A549 (cell line): ENCODE data around the gene NPRL2. TPM values are rescaled to one million over a fixed set of nuclear protein-coding genes. Genes with fewer than 3 reads are reported as not detected.

Experiments
- ATAC-seq, 2 experiments: fragments of 200-7000 bp in 1 of 2; fragments of >200 bp in 1 of 2; cut with Nextera tagmentation in 1 of 2; cut with Tn5 transposase in 1 of 2; 3 replicates each; pipeline versions ENCODE4 v1.8.0 to v1.9.1; 2018 to 2020; ENCODE audit warnings: mild to moderate bottlenecking in 1 of 2, moderate library complexity in 1 of 2
- CTCF ChIA-PET: fragments of 300-600 bp; sonication (Branson Sonifier 250); formaldehyde crosslinking; extraction: SDS; loops from one replicate; lab custom pipeline; 2021; ENCODE audit warnings: antibody characterized with exemption, inconsistent platforms; lab: Yijun Ruan, JAX
- POLR2A ChIA-PET: fragments of 350-600 bp; formaldehyde crosslinking; extraction: SDS; loops from one replicate; lab custom pipeline; 2021; ENCODE audit warnings: antibody characterized with exemption, inconsistent platforms; lab: Yijun Ruan, JAX
- DNase-seq, 2 experiments: peaks; one replicate each; pipeline versions ENCODE4 v3.0.0 to v3.0.0-alpha.2; 2011 to 2016; ENCODE audit warnings: low read depth in 1 of 2, low spot score in 1 of 2
- FAIRE-seq: peaks from 2 replicates; lab custom pipeline; 2011; peaks lifted over from hg19 to GRCh38; lab: Jason Lieb, UNC
- H3K27ac ChIP-seq, 2 experiments: fragments of >200 bp; sonication (Bioruptor Twin); formaldehyde crosslinking; 3 replicates each; pipeline ENCODE4 v1.5.1; 2016 to 2017
- H3K4me1 ChIP-seq: fragments of >200 bp; sonication (Bioruptor Twin); formaldehyde crosslinking; 3 replicates; pipeline ENCODE4 v1.6.1; 2016
- H3K4me2 ChIP-seq: fragments of >200 bp; sonication (Bioruptor Twin); formaldehyde crosslinking; 3 replicates; pipeline ENCODE4 v1.6.1; 2016
- H3K4me3 ChIP-seq: fragments of >200 bp; sonication (Bioruptor Twin); formaldehyde crosslinking; 3 replicates; pipeline ENCODE4 v1.5.1; 2016
- H3K9me3 ChIP-seq: fragments of >200 bp; sonication (Bioruptor Twin); formaldehyde crosslinking; 3 replicates; pipeline ENCODE4 v1.6.1; 2016
- ATOH8 ChIP-seq: fragments of 250-450 bp; sonication (Bioruptor Pico); IDR thresholded peaks from 2 replicates; pipeline ENCODE4 v1.5.0; 2020; ENCODE audit warnings: low read depth, mild to moderate bottlenecking, moderate library complexity
- CBX2 ChIP-seq: fragments of 200-600 bp; sonication (generic); IDR thresholded peaks from 2 replicates; pipeline ENCODE4 v1.6.1; 2016; ENCODE audit warnings: low read depth, mild to moderate bottlenecking, borderline replicate concordance
- CBX8 ChIP-seq: fragments of 200-600 bp; sonication (generic); IDR thresholded peaks from 2 replicates; pipeline ENCODE4 v1.6.1; 2016
- CEBPB ChIP-seq, 2 experiments: fragments of >200 bp in 1 of 2; sonication (Bioruptor Twin) in 1 of 2; formaldehyde crosslinking in 1 of 2; IDR thresholded peaks; 2 replicates each; pipeline ENCODE4 v1.6.1; 2012 to 2016
- ESRRA ChIP-seq: fragments of 150-350 bp; IDR thresholded peaks from 2 replicates; pipeline ENCODE4 v1.6.1; 2014; ENCODE audit warnings: mild to moderate bottlenecking, low read length, borderline replicate concordance
- FOSL2 ChIP-seq, 2 experiments: fragments of 450-650 bp in 1 of 2; fragments of >200 bp in 1 of 2; sonication (Bioruptor Twin) in 1 of 2; formaldehyde crosslinking; IDR thresholded peaks; 2 replicates each; pipeline versions ENCODE4 v1.5.0 to v1.6.1; 2016 to 2020; ENCODE audit warnings: mild to moderate bottlenecking in 1 of 2, moderate library complexity in 1 of 2
- GATA3 ChIP-seq: IDR thresholded peaks from 2 replicates; pipeline ENCODE4 v1.6.1; 2012; ENCODE audit warnings: borderline replicate concordance
- HDAC2 ChIP-seq: fragments of 200-600 bp; sonication (generic); IDR thresholded peaks from 2 replicates; pipeline ENCODE4 v1.6.1; 2016
- HEYL ChIP-seq: fragments of 250-450 bp; sonication (Bioruptor Pico); IDR thresholded peaks from 2 replicates; pipeline ENCODE4 v1.8.0; 2021; ENCODE audit warnings: mild to moderate bottlenecking, moderate library complexity
- JUN ChIP-seq, 2 experiments: fragments of >200 bp; sonication (Bioruptor Twin); formaldehyde crosslinking; IDR thresholded peaks; 2 replicates in 1 of 2; 3 replicates in 1 of 2; pipeline ENCODE4 v1.6.1; 2016 to 2017
- MAFK ChIP-seq: fragments of 450-650 bp; IDR thresholded peaks from 2 replicates; pipeline ENCODE4 v1.6.1; 2014; ENCODE audit not compliant: partially characterized antibody
- MAZ ChIP-seq: fragments of 150-350 bp; IDR thresholded peaks from 2 replicates; pipeline ENCODE4 v1.6.1; 2014; ENCODE audit warnings: antibody characterized with exemption, low read depth, low read length, borderline replicate concordance
- MYC ChIP-seq: IDR thresholded peaks from 2 replicates; pipeline ENCODE4 v1.6.1; 2012; ENCODE audit warnings: mild to moderate bottlenecking, inconsistent platforms, low read length, improper control_type of control experiment, borderline replicate concordance
- POLR2AphosphoS2 ChIP-seq: conservative IDR thresholded peaks from 2 replicates; pipeline ENCODE4 v1.6.1; 2012; ENCODE audit warnings: low read length, improper control_type of control experiment, inconsistent platforms
- RAD21 ChIP-seq, 2 experiments: fragments of >200 bp in 1 of 2; sonication (Bioruptor Twin) in 1 of 2; formaldehyde crosslinking in 1 of 2; IDR thresholded peaks in 1 of 2; conservative IDR thresholded peaks in 1 of 2; 2 replicates in 1 of 2; 3 replicates in 1 of 2; pipeline ENCODE4 v1.6.1; 2012 to 2018; ENCODE audit warnings: inconsistent platforms in 1 of 2
- REST ChIP-seq: fragments of 200-600 bp; sonication (generic); IDR thresholded peaks from 2 replicates; pipeline ENCODE4 v1.6.1; 2016; ENCODE audit warnings: antibody characterized with exemption, mild to moderate bottlenecking, moderate library complexity
- WGBS: methylation state at CpG from one replicate; pipeline ENCODE4 v1.1.6; 2017; ENCODE audit errors: missing lambda C conversion rate; 5-methylcytosine and 5-hydroxymethylcytosine counted together
- polyA plus RNA-seq, 4 experiments: library from polyadenylated mRNA; depleted of rRNA in 3 of 4; stranded (reverse); fragments of >200 nt; fragmentation: RNase III in 1 of 4; extraction: RNeasy Plus Mini Kit Qiagen cat#74134 plus additional on column Dnase treatment in 1 of 4; gene quantifications; 2 replicates in 3 of 4; 3 replicates in 1 of 4; pipeline ENCODE4 v1.2.3, GENCODE V29; 2011 to 2017
- TF ChIP-seq, protein P1 (sequence below): fragments of >200 bp; sonication (Bioruptor Twin); formaldehyde crosslinking; IDR thresholded peaks from 3 replicates; pipeline ENCODE4 v1.5.1; 2016
- TF ChIP-seq, protein P2 (sequence below): IDR thresholded peaks from 2 replicates; pipeline ENCODE4 v1.6.1; 2012
- TF ChIP-seq, protein P3 (sequence below): IDR thresholded peaks from 2 replicates; pipeline ENCODE4 v1.6.1; 2012

The NPRL2 gene
- polyA plus RNA-seq, 2 of the 4 experiments (the other 2 are of a cell fraction), result 19.5 to 19.9 TPM

- no peaks in the 10 kb centered on the region for H3K9me3 ChIP-seq
- DNase-seq, result no peak
- ATAC-seq, result no peak
- no peak overlapping the region for H3K27ac ChIP-seq
- H3K4me1 ChIP-seq, result peaks cover 27% of the 10 kb centered on the region
- no peak overlapping the region for H3K4me2 ChIP-seq
- WGBS, result 79% methylated on average over 5 of the region's 5 CpGs
- CTCF ChIA-PET, result interaction anchor here (0.7 to 3.1 kb wide), 3 partner anchors 8 to 15 kb away, joined by 3 to 15 read pairs (median 3); no protein-coding TSS in a partner anchor
- no peak for FAIRE-seq
- POLR2A ChIA-PET, result interaction anchor here (0.7 kb wide), 1 partner anchor 162 kb away, joined by 4 read pairs; no protein-coding TSS in a partner anchor
- no peak overlapping the region for H3K4me3 ChIP-seq
- TF ChIP-seq, protein P1, sequence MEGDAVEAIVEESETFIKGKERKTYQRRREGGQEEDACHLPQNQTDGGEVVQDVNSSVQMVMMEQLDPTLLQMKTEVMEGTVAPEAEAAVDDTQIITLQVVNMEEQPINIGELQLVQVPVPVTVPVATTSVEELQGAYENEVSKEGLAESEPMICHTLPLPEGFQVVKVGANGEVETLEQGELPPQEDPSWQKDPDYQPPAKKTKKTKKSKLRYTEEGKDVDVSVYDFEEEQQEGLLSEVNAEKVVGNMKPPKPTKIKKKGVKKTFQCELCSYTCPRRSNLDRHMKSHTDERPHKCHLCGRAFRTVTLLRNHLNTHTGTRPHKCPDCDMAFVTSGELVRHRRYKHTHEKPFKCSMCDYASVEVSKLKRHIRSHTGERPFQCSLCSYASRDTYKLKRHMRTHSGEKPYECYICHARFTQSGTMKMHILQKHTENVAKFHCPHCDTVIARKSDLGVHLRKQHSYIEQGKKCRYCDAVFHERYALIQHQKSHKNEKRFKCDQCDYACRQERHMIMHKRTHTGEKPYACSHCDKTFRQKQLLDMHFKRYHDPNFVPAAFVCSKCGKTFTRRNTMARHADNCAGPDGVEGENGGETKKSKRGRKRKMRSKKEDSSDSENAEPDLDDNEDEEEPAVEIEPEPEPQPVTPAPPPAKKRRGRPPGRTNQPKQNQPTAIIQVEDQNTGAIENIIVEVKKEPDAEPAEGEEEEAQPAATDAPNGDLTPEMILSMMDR, result no peak
- TF ChIP-seq JUN (IDR thresholded peaks at IDR 0.05) (no peak), CBX2 (no peak), POLR2AphosphoS2 (no peak), REST (no peak), CBX8 (no peak), HDAC2 (no peak), ESRRA (no peak), FOSL2 (IDR thresholded peaks at IDR 0.05) (no peak), FOSL2 (CRISPR knock-in tag; IDR thresholded peaks at IDR 0.05) (no peak), MYC (no peak), ATOH8 (no peak), RAD21 (conservative IDR thresholded peaks at IDR 0.05 in 1 of 2, IDR thresholded peaks at IDR 0.05 in 1 of 2) (no peak), GATA3 (no peak), HEYL (CRISPR knock-in tag) (no peak), MAFK (no peak), MAZ (no peak), CEBPB (IDR thresholded peaks at IDR 0.05) (no peak)
- TF ChIP-seq, protein P2, sequence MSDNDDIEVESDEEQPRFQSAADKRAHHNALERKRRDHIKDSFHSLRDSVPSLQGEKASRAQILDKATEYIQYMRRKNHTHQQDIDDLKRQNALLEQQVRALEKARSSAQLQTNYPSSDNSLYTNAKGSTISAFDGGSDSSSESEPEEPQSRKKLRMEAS, result no peak
- TF ChIP-seq, protein P3, sequence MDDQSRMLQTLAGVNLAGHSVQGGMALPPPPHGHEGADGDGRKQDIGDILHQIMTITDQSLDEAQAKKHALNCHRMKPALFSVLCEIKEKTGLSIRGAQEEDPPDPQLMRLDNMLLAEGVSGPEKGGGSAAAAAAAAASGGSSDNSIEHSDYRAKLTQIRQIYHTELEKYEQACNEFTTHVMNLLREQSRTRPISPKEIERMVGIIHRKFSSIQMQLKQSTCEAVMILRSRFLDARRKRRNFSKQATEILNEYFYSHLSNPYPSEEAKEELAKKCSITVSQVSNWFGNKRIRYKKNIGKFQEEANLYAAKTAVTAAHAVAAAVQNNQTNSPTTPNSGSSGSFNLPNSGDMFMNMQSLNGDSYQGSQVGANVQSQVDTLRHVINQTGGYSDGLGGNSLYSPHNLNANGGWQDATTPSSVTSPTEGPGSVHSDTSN, result no peak
Measured at GRCh38 chr3:50338965-50339364, 11.6 kb downstream of the NPRL2 start.
